Measurements from ENCODE around the gene NDUFS7. TPM values are rescaled to one million over a fixed set of nuclear protein-coding genes. Genes with fewer than 3 reads are reported as not detected.

NDUFS7 gene
- total and polyA plus RNA-seq, 7 donors = 177 to 423 (median 294) TPM

DNA sequence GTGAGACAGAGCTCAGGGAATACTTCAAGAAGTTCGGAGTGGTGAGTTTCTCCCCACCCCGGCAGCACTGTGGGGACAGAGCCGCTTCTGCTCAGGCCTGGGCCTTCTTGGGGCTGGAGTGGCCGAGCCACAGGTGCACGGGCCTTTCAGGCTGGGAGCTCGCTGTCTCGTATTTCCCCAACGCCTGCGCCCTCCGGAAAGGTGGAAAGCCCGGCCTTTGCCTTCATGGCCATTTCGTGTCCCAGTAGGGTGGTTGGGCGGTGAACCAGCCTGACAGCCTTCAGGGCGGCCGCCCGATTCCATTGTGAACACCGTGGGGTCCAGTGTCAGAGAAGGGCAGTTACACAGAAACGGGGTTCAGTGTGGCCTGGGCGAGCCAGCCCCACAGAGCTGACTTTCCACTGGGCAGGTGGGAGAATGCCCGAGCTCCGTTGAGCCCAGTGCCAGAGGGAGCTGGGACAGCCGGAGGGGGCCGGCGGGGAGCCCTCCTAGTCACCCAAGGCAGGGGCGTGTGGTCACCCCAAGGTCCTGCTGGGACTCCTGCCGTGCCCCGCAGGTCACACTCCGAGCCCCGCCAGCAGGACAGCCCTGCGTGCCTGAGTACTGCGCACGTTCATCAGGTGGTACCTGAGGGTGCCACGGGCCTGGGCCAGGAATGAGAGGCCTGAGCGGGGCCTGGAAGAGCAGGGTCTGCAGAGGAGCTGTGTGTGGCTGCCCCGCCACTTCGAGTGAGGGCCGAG lies 37.7 kb downstream of the NDUFS7 start:
- Histone ChIP-seq H3K27ac (no peak overlapping the region), H3K9me3 (no peaks in the 10 kb centered on the region), H3K36me3 (ENCODE audit: insufficient read depth in 1 of 2, low read depth in 1 of 2) (peaks cover 0 to 73% of the 10 kb centered on the region in 2 donors), H3K27me3 (ENCODE audit: insufficient read depth in 3 of 3, low read length in 2 of 3) (no peaks in the 10 kb centered on the region), H3K4me1 (peaks cover 32% of the 10 kb centered on the region), H3K4me3 (no peak overlapping the region)
- intact Hi-C loops (cut with DNase I) = no loop called here
- TF ChIP-seq, protein P1, sequence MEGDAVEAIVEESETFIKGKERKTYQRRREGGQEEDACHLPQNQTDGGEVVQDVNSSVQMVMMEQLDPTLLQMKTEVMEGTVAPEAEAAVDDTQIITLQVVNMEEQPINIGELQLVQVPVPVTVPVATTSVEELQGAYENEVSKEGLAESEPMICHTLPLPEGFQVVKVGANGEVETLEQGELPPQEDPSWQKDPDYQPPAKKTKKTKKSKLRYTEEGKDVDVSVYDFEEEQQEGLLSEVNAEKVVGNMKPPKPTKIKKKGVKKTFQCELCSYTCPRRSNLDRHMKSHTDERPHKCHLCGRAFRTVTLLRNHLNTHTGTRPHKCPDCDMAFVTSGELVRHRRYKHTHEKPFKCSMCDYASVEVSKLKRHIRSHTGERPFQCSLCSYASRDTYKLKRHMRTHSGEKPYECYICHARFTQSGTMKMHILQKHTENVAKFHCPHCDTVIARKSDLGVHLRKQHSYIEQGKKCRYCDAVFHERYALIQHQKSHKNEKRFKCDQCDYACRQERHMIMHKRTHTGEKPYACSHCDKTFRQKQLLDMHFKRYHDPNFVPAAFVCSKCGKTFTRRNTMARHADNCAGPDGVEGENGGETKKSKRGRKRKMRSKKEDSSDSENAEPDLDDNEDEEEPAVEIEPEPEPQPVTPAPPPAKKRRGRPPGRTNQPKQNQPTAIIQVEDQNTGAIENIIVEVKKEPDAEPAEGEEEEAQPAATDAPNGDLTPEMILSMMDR (IDR thresholded peaks at IDR 0.05) = no peak
- DNase-seq (no peak), ATAC-seq (no peak)
- 90 to 91% (median 90%) methylated on average over 35 to 37 of the region's 37 CpGs for WGBS, 3 donors

DNA sequence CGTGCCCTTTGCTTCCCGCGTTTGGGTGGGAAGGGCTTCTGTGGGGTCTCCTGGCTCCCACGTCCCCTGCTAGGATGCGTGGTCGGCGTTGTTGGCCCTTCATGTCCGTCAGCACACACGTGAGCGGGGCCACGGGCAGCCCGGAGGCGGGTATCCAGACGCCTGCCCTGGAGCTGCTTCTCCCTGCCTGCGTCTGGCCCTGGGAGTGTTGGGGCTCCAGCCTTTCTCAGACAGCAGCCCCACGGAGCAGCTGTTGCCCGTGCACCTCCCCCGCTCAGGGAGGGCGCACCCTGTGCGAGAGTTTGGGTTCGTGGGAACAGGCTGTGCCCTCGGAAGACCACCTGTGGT lies 38.2 kb downstream of the NDUFS7 start:
- no peak for DNase-seq

DNA sequence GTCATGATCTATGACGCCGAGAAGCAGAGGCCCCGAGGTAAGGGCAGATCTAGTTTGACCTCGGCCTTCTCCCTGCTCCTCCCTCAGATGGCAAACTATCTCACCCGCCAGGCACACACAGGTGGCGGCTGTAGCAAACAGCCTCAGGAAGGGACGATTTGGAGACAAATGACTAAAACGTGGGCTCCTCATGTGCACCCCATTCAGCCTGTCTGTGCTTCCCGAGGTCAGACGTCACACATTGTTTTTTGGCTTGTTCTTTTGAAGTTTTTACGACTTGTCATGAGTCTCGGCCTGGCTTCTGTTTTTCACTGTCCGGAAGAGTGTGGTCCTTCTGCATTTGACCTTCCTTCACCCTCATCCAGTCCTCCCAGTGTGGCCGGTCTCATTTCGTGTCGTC lies 38.7 kb downstream of the NDUFS7 start:
- Histone ChIP-seq H3K4me3 (no peak overlapping the region), H3K27ac (no peak overlapping the region), H3K27me3 (ENCODE audit: insufficient read depth in 3 of 3, low read length in 2 of 3) (no peaks in the 10 kb centered on the region), H3K9me3 (no peaks in the 10 kb centered on the region), H3K36me3 (ENCODE audit: insufficient read depth in 1 of 2, low read depth in 1 of 2) (peaks cover 4 to 83% of the 10 kb centered on the region in 2 donors), H3K4me1 (peaks cover 22% of the 10 kb centered on the region)
- TF ChIP-seq, protein P1 (IDR thresholded peaks at IDR 0.05) = no peak
- DNase-seq (no peak), ATAC-seq (no peak)
- intact Hi-C loops (cut with DNase I) = no loop called here
- WGBS, 3 donors = 40 to 76% (median 50%) methylated on average over 16 of the region's 16 CpGs

More for the DNA sequence above, 38.2 kb downstream of the NDUFS7 start:
- no peak overlapping the region for H3K27ac ChIP-seq
- TF ChIP-seq, protein P1 (IDR thresholded peaks at IDR 0.05) = no peak
- H3K4me1 ChIP-seq = peaks cover 26% of the 10 kb centered on the region
- H3K4me3 ChIP-seq = no peak overlapping the region
- 60 to 79% (median 69%) methylated on average over 22 of the region's 22 CpGs for WGBS, 3 donors
- H3K27me3 ChIP-seq (ENCODE audit: insufficient read depth in 3 of 3, low read length in 2 of 3) = no peaks in the 10 kb centered on the region
- H3K36me3 ChIP-seq (ENCODE audit: insufficient read depth in 1 of 2, low read depth in 1 of 2) = peaks cover 4 to 79% of the 10 kb centered on the region in 2 donors
- ATAC-seq = peak in 2 of 4 donors; percentile 8 to 15
- intact Hi-C loops (cut with DNase I) = no loop called here
- H3K9me3 ChIP-seq = no peaks in the 10 kb centered on the region

DNA sequence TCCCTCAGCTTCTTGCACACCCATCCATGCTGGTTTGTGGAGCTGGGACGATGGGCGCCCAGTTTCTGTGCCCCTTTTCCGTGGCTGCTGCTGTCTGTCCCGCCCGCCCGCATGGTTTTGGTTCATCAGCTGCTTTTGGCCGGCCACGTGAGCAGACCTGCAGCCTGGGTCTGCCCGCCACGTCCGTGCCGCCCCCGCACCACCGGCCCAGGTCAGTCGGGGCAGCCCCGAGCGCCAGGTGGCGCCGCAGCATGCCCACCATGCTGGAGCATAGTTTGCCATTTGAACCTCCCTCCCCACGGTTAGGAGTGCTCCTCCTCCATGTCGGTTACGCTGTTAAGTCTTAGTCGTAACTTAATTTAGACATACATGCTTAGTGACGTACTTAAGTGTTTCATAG lies 39.2 kb downstream of the NDUFS7 start:
- WGBS, 3 donors = 88 to 90% (median 90%) methylated on average over 24 of the region's 24 CpGs
- peaks cover 16% of the 10 kb centered on the region for H3K4me1 ChIP-seq
- no peak overlapping the region for H3K27ac ChIP-seq
- peaks cover 4 to 89% of the 10 kb centered on the region in 2 donors for H3K36me3 ChIP-seq (ENCODE audit: insufficient read depth in 1 of 2, low read depth in 1 of 2)
- DNase-seq (no peak), ATAC-seq (no peak)
- H3K9me3 ChIP-seq = no peaks in the 10 kb centered on the region
- TF ChIP-seq, protein P1 (IDR thresholded peaks at IDR 0.05) = no peak
- H3K4me3 ChIP-seq = no peak overlapping the region
- no peaks in the 10 kb centered on the region for H3K27me3 ChIP-seq (ENCODE audit: insufficient read depth in 3 of 3, low read length in 2 of 3)
- intact Hi-C loops (cut with DNase I) = no loop called here

Measured in psoas muscle (tissue), 8 donors.